ENCODE measurements around the gene PXMP4. TPM values are rescaled to one million over a fixed set of nuclear protein-coding genes. Genes with fewer than 3 reads are reported as not detected.
"Not testable (repeated sequence)": the region's sequence is repeated elsewhere in the genome, so short reads cannot be mapped to it uniquely, and the experiment has no call there.

PXMP4 gene, protein sequence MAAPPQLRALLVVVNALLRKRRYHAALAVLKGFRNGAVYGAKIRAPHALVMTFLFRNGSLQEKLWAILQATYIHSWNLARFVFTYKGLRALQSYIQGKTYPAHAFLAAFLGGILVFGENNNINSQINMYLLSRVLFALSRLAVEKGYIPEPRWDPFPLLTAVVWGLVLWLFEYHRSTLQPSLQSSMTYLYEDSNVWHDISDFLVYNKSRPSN
- 7.0 TPM for total RNA-seq
- long read RNA-seq, full-length matches to known transcripts = 10 of 12 reads
- long read RNA-seq, partial matches to known transcripts = 0 of 12 reads
- long read RNA-seq, other reads (novel, unspliced or antisense) = 2 of 12 reads

DNA sequence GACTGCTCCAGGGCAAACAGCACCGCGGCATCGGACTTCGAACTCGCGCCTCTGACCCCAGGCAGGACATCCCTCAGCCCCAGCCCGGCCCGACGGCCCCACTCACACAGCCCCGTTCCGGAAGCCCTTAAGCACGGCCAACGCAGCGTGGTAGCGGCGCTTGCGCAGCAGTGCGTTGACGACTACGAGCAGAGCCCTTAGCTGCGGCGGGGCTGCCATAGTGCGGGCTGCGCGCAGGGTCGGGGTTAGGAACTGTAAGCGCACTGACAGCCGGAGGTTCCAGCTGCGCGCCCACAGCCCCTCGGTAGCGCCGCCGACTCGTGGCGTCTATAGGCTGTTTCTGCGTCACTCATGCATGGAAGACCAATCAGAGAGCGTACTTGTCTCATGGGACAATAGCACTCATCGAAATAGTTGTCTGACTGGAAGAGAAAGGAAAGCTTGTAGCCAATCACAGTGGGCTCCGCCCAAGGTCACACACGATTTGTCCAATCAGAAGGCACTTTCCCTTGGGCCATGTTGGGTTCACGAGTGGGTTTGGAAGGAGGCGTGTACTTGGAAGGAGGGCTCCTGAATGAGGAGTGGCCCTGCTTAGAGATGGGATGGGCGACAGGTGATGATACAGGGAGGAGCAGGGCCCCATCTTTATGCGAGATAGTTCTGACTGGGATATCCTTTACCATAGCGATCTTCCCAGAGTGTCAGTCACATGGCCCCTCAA is at the start of gene PXMP4:
PXMP4 (minus strand) TSS at position 322 of the 721 bp plus-strand sequence; CDS start at position 219, 103 bp downstream.
- DNase-seq (ENCODE audit: low spot score) = peak; percentile 91

DNA sequence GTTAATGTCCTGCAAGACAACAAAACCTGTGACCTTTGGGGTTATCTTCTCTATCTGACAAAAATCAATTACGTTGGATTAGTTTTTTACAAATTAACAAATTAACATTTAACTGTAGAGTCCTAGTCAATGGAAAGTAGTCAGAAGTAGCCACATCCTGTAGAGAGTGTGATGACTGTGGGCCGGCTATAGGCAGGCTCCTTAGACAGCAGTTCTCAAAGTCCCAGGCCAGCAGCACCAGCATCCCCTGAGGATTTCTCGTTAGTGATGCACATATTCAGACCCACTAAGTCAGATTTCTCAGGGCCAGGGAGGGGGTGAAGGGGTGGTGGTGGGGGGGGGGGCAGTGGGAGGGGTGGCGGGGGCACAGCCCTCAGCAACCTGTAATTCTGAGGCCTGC is 48.9 kb upstream of the PXMP4 start:
- DNase-seq (ENCODE audit: low spot score) = no peak

DNA sequence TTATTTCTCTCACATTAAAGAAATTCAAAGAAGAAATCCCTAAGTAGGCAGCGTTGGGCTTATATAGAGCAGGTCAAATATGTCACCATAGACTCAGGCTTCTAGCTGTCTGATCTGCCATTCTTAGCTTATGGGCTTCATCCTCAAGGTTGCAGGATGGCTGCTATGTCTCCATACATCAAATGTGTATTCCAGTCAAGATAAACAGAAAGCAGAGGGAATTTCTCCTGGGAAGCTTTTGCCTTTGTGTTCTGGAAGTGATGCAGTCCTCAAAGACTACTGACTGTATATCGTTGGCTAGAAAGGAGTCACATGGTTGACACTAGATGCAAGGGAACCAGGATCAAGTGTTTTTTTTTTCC is 47.6 kb upstream of the PXMP4 start:
- DNase-seq (ENCODE audit: low spot score) = no peak

DNA sequence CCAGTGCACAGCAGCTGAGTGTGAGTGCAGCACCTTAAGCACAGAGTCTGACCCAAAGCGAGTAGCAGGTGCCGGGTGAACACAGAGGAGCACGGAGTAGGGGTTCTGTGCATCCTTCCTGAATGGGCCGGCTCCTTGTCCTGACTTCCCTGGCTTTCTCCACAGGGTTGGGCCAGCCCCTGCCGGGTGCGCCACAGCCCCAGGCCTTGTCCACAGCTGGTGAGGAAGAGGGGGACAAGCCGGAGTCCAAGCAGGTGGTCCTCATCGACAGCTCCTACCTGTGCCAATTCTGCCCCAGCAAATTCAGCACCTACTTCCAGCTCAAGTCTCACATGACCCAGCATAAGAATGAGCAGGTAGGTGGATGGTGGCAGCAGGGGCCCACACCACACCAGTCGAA is 46.6 kb upstream of the PXMP4 start:
- no peak for DNase-seq (ENCODE audit: low spot score)

DNA sequence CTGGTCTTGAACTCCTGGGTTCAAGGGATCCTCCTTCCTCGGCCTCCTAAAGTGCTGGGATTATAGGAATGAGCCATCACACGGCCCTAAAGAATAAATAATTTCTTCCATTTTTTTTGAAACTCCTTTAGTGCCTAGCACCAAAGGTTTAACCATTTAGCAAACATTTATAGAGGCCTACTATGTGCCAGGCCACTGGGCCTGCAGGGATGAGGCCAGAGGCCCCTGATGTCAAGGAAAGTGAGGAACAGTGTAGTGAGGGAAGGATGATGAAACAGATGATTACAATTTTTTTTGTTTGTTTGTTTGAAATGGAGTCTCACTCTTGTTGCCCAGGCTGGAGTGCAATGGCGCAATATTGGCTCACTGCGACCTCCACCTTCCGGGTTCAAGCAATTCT is 45.5 kb upstream of the PXMP4 start:
- no peak for DNase-seq (ENCODE audit: low spot score)

DNA sequence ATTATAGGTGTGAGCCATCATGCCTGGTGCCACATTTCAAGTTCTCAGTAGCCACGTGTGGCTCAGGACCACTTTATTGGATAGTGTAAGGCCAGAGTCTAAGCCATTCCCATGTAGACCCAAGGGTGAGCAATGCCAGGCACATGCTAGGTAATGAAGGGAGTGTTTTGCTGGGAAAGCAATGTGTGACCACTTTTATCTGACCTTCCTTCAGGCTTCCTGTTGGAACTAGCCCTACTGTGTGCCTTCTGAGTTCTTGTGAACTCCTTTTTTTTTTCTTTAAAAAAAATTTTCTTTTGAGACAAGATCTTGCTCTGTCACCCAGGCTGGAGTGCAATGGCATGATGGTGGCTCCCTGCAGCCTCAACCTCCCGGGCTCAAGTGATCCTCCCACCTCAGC is 45.0 kb upstream of the PXMP4 start:
- DNase-seq (ENCODE audit: low spot score) = no peak

DNA sequence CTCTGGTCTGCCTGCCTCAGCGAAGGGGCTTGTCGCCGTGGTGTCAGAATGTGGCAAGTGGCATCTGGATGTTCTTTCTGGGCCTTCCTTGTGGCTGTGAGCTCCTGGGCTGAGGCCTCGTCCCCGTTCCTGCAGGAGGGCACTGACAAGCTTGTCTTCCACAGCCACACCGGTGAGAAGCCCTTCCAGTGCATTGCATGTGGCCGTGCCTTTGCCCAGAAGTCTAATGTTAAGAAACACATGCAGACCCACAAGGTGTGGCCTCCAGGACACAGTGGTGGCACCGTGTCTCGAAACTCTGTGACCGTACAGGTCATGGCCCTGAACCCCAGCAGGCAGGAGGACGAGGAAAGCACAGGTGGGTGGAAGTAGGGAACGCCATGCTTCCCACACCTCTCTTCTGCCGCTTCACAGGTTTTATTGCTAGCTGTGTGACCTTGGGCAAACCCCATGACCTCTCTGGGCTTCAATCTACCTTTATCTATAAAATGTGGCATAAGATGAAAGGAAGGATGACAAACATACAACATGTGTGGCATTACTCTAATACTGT is 41.7 kb upstream of the PXMP4 start:
- DNase-seq (ENCODE audit: low spot score) = no peak

DNA sequence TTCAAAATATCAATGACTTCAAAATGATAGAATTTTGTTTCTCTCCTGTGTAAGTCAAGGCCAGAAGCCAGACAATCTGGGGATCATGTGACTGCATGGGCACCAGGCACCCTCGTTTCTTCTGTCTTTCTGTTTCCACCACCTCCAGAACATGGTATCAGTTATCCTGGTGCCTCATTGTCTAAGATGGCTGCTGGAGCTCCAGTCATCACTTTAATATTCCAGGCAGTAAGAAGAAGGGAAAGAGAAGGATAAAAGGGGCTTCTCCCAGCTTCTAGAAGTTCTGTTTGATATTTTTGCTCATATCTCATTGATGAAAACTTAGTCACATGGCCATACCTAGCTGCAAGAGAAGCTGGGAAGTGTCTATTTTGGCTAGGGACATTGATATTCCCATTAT is 37.3 kb upstream of the PXMP4 start:
- no peak for DNase-seq (ENCODE audit: low spot score)

DNA sequence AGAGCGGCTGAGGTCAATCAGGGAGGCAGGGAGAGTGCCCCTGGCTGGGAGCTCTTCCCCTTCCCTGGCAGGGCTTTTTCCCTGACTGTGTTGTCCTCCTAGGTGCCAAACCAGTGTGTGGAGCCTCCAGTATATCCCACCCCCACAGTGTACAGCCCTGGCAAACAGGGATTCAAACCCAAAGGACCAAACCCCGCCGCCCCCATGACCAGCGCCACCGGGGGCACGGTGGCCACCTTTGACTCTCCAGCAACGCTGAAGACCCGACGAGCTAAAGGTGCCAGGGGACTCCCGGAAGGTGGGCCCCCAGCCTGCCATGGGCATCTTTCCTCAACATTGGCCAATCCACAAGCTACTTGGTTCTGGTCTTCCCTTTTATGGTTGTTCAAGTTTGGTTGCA is 36.9 kb upstream of the PXMP4 start:
- DNase-seq (ENCODE audit: low spot score) = no peak

DNA sequence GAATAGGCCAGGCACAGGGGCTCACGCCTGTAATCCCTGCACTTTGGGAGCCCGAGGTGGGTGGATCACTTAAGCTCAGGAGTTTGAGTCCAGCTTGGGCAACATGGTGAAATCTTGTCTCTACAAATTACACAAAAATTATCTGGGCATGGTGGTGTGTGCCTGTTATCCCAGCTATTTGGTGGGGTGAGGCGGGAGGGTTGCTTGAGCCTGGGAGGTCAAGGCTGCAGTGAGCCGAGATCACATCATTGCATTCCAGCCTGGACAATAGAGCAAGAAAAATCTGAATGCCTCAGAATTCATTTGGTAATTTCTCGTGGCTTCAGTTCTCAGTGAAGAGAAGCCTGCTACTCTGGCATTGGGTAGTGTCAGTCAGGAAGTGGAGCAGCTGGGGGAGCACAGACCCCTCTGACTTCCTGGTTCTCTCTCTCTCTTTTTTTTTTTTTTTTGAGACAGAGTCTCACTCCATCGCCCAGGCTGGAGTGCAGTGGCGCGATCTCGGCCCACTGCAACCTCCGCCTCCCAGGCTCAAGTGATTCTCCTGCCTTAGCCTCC is 35.9 kb upstream of the PXMP4 start:
- DNase-seq (ENCODE audit: low spot score) = not testable (repeated sequence)

DNA sequence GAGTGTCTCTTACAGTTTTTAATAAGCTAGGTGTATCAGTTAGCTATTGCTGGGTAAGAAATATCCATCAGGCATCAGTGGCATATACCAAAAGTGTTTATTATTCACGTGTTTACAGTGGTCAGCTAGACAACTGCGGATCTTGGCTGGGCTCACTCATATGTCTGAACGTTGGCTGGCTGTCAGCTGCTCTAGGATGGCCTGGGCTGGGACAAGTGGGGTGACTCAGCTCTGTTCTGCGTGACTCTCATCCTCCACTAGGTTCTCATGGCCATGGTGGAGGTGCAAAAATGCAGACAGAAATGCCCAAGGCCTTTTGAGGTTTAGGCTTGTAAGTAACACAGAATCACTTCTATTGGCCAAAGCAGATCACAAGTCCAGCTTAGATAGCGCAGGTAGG is 33.7 kb upstream of the PXMP4 start:
- no peak for DNase-seq (ENCODE audit: low spot score)

DNA sequence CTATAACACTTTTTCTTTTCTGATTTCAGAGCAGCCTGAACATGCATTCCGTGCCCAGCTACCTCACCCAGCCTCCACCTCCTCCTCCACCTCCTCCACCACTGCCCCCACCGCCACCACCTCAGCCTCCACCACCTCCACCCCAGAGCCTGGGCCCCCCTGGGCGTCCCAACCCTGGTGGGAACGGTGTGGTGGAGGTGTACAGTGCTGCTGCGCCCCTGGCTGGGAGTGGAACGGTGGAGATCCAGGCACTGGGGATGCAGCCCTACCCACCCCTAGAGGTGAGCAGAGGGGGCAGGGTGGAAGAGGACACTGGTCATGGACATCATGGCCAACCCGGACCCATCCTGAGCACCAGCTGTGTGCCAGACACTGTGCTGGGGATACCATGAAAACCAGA is 33.0 kb upstream of the PXMP4 start:
- no peak for DNase-seq (ENCODE audit: low spot score)

DNA sequence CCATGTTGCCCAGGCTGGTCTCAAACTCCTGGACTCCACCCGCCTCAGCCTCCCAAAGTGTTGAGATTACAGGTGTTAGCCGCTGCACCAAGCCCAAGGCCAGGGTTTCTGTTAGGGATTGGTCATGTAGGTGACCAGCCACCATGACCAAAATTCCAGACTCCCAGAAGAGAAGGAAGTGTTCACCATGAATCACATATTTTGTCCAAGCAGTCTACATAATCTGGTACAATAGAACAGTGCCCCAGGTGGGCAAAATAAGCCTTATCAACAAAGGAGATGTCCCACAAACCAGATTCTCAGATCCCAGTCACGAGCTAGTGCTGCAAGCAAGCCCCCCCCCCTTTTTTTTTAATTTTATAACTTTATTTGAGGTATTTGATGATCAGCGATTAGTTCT is 31.7 kb upstream of the PXMP4 start:
- no peak for DNase-seq (ENCODE audit: low spot score)

DNA sequence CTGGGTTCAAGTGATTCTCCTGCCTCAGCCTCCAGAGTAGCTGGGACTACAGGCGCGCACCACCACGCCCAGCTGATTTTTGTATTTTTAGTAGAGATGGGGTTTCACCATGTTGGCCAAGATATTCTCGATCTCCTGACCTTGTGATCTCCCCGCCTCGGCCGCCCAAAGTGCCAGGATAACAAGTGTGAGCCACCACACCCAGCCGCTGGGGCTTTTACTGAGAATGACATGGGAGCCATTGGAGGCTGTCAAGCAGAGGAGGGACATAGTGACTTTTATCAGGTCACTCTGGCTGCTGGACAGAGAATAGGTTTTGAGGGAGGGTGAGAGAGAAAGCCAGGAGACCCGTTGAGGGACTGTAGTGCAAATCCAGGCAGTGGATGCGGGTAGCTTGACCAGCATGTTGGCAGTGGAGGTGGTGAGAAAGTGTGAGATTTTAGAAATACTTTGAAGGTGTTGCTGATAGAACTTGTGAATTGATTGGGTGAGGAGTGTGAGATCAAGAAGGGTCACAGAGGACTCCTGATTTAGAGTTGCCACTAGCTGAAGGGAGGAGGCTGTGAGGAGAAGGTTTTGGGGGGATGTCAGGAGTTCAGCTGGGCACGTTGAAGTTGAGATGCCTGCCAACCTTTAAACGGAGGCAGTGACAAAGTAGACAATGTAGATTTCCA is 26.4 kb upstream of the PXMP4 start:
- DNase-seq (ENCODE audit: low spot score) = no peak

DNA sequence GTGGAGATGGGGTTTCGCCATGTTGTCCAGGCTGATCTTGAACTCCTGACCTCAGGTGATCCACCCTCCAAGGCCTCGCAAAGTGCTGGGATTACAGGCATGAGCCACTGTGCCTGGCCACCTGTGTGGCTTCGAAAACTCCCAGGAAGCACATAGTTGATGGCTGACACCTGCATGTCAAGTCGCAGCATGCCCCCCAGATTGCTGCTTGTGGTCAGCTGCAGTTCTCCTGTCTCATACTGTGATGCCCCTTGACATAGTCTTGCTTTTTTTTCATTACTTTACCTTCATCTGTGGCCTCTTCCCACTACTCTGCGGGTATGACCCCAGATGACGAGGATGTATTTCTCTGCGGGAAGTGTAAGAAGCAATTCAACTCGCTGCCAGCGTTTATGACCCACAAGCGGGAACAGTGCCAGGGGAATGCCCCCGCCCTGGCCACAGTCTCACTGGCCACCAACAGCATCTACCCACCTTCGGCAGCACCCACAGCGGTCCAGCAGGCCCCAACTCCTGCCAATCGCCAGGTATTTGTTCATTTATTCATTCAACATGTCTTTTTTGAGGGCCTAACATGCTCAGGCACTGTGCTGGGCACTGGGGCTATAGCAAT is 24.8 kb upstream of the PXMP4 start:
- DNase-seq (ENCODE audit: low spot score) = no peak

DNA sequence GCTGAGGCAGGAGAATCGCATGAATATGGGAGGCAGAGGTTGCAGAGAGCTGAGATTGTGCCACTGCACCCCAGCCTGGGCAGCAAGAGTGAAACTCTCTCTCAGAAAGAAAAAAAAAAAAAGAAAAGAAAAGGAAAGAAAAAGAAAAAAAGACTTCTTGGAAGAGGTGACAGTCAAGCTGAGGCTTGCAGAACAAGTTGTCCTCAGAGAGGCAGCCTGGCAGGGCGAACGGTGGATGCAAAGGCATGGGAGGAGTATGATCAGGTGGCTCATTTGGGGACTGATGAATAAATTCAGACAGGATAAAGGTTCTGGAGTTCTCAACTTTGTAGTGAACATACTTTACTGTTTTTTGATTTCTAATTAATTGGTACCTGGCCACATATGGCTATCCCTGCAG is 24.1 kb upstream of the PXMP4 start:
- no peak for DNase-seq (ENCODE audit: low spot score)

DNA sequence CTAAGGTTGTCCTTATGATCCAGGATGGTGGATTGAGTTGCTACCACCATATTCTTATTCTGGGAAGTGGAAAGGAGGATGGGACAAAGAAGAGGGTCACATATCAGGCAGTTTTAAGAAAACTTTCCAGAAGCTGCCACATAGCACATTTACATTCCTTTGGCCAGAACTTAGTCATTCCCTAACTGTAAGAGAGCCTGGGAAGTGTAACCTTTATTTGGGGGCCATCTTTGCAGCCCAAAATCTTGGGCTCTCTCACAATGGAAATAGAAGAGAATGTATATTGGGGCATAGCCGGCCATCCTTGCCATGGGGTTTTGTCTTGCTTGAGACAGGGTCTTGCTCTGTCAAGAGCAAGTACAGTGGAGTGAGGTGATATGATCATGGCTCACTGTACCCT is 20.1 kb upstream of the PXMP4 start:
- no peak for DNase-seq (ENCODE audit: low spot score)

DNA sequence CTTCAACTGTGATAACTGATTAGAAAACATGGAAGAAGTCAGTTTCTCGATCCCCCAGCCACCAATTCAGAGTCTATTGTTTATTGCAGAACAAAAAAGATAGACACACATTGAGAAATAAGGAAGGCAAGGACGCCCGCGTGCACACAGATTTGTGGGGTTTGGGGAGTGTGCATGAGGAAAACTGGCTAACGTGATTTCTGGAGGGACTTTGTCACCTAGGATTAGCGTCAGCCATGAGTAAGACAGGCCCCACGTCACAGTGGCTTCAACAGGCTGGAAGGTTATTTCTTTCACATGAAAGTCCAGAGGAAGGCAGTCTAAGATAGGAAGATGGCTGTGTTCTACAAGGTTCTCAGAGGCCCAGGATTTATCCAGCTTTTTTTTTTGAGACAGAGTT is 19.4 kb upstream of the PXMP4 start:
- no peak for DNase-seq (ENCODE audit: low spot score)

DNA sequence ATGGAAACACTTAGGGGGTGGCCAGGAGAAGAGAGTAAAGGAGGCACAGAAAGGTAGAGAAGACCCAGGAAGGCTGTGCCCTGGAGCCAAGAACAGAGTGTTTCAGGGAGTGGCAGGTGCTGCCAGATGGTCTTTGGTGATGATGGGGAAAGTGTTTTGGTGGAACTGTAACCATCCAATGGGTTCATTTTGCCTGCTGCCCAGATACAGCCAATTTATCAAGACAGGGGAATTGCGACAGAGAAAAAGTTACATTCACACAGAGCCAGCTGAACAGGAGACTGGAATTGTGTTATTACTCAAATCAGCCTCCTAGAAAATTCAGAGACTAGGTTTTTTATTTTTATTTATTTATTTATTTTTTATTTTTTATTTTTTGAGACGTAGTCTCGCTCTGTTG is 16.9 kb upstream of the PXMP4 start:
- DNase-seq (ENCODE audit: low spot score) = no peak

DNA sequence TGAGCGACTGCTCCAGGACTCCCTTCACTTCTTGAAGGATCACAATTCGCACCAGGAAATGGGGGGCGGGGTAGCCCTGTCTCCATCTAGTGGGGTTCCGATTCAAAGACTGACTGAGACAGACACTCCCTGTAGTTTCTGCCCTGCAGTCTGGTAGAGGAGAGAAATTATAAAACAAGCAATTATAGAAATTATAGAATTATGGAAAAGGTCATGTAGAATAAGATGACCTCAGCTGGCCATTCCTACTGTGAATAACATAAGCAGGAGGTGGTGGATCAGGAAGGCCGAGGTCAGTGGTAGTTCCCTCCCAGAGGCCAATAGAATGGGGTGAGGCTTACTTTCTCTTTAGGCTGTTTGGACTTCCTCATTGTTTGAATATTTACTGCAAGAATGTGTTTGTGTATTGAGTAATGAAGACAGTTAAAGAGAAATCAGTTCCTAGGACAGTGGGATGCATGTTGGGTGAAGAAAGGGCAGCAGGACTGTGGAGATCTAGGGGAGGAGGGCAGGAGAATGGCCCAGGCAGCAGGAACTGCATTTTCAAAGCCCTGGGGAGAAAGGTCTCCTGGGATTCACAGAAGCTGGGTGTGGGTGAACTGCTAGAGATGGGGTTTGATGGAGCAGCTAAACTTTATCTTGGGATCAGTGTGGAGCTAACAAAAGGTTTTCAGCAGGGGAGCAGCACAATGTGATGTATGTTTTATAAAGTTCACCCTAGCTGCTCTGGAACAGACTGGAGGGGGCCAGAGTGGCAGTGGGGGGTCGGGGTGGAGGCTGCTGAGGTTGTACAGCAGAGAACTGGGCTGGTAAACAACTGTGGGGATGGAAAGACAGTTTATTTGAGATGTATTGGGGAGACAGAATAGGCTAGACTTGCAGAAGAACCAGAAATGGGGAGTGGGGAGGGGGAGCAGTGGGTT is 13.8 kb upstream of the PXMP4 start:
- DNase-seq (ENCODE audit: low spot score) = no peak
